WTC11 (cell line): ENCODE results near the gene SLC35A3.

ENCODE experiments used
- ARID4B ChIP-seq: sonication (generic); formaldehyde crosslinking; IDR thresholded peaks from 2 replicates; pipeline ENCODE4 v1.8.0; 2023; ENCODE audit warnings: missing genetic modification reagents, mild to moderate bottlenecking, borderline replicate concordance
- ATF1 ChIP-seq: sonication (generic); formaldehyde crosslinking; IDR thresholded peaks from 2 replicates; pipeline ENCODE4 v1.8.1; 2023; ENCODE audit warnings: mild to moderate bottlenecking, moderate library complexity, missing genetic modification reagents
- ATF2 ChIP-seq: sonication (generic); formaldehyde crosslinking; IDR thresholded peaks from 2 replicates; pipeline ENCODE4 v1.8.1; 2022; ENCODE audit warnings: low read depth, missing genetic modification reagents, borderline replicate concordance
- CTCF ChIP-seq: fragments of 200-600 bp; IDR thresholded peaks from 2 replicates; pipeline ENCODE4 v1.8.0; 2022; ENCODE audit warnings: antibody characterized with exemption
- E2F5 ChIP-seq: sonication (generic); formaldehyde crosslinking; IDR thresholded peaks from 2 replicates; pipeline ENCODE4 v1.8.1; 2022; ENCODE audit warnings: mild to moderate bottlenecking, moderate library complexity, missing genetic modification reagents
- ESRRA ChIP-seq: sonication (generic); formaldehyde crosslinking; IDR thresholded peaks from 2 replicates; pipeline ENCODE4 v1.8.1; 2022; ENCODE audit warnings: mild to moderate bottlenecking, missing genetic modification reagents, borderline replicate concordance
- HMGXB4 ChIP-seq: sonication (generic); formaldehyde crosslinking; IDR thresholded peaks from 2 replicates; pipeline ENCODE4 v1.8.1; 2023; ENCODE audit warnings: mild to moderate bottlenecking, moderate library complexity, missing genetic modification reagents
- JAZF1 ChIP-seq: fragments of 250-450 bp; sonication (Bioruptor Pico); IDR thresholded peaks from 2 replicates; pipeline ENCODE4 v1.9.0; 2021; ENCODE audit warnings: moderate library complexity, mild to moderate bottlenecking, inconsistent platforms
- KAT7 ChIP-seq: sonication (generic); formaldehyde crosslinking; IDR thresholded peaks from 2 replicates; pipeline ENCODE4 v1.8.1; 2023; ENCODE audit warnings: missing genetic modification reagents, mild to moderate bottlenecking, borderline replicate concordance
- SP1 ChIP-seq: sonication (generic); formaldehyde crosslinking; conservative IDR thresholded peaks from 2 replicates; pipeline ENCODE4 v1.8.1; 2022; ENCODE audit warnings: missing genetic modification reagents
- TF ChIP-seq, protein P1 (sequence below): fragments of 250-450 bp; sonication (Bioruptor Pico); IDR thresholded peaks from 2 replicates; pipeline ENCODE4 v2.1.2; 2022; ENCODE audit warnings: mild to moderate bottlenecking, moderate library complexity
- TF ChIP-seq, protein P2 (sequence below): sonication (generic); formaldehyde crosslinking; IDR thresholded peaks from 2 replicates; pipeline ENCODE4 v1.8.1; 2023; ENCODE audit warnings: mild to moderate bottlenecking, missing genetic modification reagents
- TF ChIP-seq, protein P3 (sequence below): sonication (generic); formaldehyde crosslinking; IDR thresholded peaks from 2 replicates; pipeline ENCODE4 v1.8.0; 2022; ENCODE audit warnings: mild to moderate bottlenecking, missing genetic modification reagents
- TF ChIP-seq, protein P4 (sequence below): sonication (generic); formaldehyde crosslinking; IDR thresholded peaks from 2 replicates; pipeline ENCODE4 v1.8.0; 2022; ENCODE audit warnings: missing genetic modification reagents

DNA sequence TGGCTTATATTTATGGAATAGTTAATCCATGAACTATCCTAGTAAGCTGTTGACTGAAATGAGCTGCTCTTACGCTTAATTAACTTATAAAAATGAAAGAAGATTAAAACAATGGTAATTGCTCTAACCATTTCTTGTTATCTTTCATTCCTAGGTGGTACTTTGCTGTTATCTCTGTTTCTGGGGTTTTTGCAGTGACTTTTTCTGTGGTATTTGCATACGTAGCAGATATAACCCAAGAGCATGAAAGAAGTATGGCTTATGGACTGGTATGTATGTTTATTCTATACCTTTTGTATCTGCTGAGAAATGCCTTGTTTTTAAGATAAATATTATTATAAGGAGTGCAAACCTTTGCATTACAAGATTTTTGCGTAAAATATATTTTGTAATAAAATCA, 91.9 kb downstream of the SLC35A3 start:
- no peak for TF ChIP-seq CTCF
- TF ChIP-seq JAZF1 (CRISPR knock-in tag): no peak
- no peak for TF ChIP-seq ARID4B (CRISPR knock-in tag)
- TF ChIP-seq HMGXB4 (CRISPR knock-in tag): no peak
- TF ChIP-seq KAT7 (CRISPR knock-in tag): no peak
- TF ChIP-seq ATF2: no peak
- no peak for TF ChIP-seq ESRRA (CRISPR knock-in tag)
- TF ChIP-seq SP1: no peak
- TF ChIP-seq, protein P1, sequence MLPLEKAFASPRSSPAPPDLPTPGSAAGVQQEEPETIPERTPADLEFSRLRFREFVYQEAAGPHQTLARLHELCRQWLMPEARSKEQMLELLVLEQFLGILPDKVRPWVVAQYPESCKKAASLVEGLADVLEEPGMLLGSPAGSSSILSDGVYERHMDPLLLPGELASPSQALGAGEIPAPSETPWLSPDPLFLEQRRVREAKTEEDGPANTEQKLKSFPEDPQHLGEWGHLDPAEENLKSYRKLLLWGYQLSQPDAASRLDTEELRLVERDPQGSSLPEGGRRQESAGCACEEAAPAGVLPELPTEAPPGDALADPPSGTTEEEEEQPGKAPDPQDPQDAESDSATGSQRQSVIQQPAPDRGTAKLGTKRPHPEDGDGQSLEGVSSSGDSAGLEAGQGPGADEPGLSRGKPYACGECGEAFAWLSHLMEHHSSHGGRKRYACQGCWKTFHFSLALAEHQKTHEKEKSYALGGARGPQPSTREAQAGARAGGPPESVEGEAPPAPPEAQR: no peak
- TF ChIP-seq ATF1: no peak
- TF ChIP-seq, protein P2, sequence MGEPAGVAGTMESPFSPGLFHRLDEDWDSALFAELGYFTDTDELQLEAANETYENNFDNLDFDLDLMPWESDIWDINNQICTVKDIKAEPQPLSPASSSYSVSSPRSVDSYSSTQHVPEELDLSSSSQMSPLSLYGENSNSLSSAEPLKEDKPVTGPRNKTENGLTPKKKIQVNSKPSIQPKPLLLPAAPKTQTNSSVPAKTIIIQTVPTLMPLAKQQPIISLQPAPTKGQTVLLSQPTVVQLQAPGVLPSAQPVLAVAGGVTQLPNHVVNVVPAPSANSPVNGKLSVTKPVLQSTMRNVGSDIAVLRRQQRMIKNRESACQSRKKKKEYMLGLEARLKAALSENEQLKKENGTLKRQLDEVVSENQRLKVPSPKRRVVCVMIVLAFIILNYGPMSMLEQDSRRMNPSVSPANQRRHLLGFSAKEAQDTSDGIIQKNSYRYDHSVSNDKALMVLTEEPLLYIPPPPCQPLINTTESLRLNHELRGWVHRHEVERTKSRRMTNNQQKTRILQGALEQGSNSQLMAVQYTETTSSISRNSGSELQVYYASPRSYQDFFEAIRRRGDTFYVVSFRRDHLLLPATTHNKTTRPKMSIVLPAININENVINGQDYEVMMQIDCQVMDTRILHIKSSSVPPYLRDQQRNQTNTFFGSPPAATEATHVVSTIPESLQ (CRISPR knock-in tag): no peak
- no peak for TF ChIP-seq E2F5 (CRISPR knock-in tag)
- TF ChIP-seq, protein P3, sequence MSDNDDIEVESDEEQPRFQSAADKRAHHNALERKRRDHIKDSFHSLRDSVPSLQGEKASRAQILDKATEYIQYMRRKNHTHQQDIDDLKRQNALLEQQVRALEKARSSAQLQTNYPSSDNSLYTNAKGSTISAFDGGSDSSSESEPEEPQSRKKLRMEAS (CRISPR knock-in tag): no peak
- TF ChIP-seq, protein P4, sequence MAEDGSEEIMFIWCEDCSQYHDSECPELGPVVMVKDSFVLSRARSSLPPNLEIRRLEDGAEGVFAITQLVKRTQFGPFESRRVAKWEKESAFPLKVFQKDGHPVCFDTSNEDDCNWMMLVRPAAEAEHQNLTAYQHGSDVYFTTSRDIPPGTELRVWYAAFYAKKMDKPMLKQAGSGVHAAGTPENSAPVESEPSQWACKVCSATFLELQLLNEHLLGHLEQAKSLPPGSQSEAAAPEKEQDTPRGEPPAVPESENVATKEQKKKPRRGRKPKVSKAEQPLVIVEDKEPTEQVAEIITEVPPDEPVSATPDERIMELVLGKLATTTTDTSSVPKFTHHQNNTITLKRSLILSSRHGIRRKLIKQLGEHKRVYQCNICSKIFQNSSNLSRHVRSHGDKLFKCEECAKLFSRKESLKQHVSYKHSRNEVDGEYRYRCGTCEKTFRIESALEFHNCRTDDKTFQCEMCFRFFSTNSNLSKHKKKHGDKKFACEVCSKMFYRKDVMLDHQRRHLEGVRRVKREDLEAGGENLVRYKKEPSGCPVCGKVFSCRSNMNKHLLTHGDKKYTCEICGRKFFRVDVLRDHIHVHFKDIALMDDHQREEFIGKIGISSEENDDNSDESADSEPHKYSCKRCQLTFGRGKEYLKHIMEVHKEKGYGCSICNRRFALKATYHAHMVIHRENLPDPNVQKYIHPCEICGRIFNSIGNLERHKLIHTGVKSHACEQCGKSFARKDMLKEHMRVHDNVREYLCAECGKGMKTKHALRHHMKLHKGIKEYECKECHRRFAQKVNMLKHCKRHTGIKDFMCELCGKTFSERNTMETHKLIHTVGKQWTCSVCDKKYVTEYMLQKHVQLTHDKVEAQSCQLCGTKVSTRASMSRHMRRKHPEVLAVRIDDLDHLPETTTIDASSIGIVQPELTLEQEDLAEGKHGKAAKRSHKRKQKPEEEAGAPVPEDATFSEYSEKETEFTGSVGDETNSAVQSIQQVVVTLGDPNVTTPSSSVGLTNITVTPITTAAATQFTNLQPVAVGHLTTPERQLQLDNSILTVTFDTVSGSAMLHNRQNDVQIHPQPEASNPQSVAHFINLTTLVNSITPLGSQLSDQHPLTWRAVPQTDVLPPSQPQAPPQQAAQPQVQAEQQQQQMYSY (CRISPR knock-in tag): no peak
